GM23338 (cell line): Measurements from ENCODE around the gene DCPS. TPM values are rescaled to one million over a fixed set of nuclear protein-coding genes. Genes with fewer than 3 reads are reported as not detected.
A peak's percentile ranks its signal among the peaks of the same experiment; 100 is the strongest.

Experiments
- ATAC-seq: fragments of 200-7000 bp; cut with Tn5 transposase; 3 replicates; pipeline ENCODE4 v1.9.1; 2020
- DNase-seq: peaks from one replicate; pipeline ENCODE4 v3.0.0-alpha.2; 2015; ENCODE audit warnings: low spot score
- H2AFZ ChIP-seq: fragments of 200-600 bp; sonication (generic); 2 replicates; pipeline ENCODE4 v1.8.0; 2016; ENCODE audit warnings: antibody characterized with exemption, mild to moderate bottlenecking, moderate library complexity
- H3F3A ChIP-seq: fragments of 200-600 bp; sonication (generic); replicated peaks from 2 replicates; pipeline ENCODE4 v1.8.0; 2017; ENCODE audit warnings: antibody characterized with exemption, mixed run types, low read depth
- H3K27ac ChIP-seq: fragments of 200-600 bp; sonication (generic); 2 replicates; pipeline ENCODE4 v1.6.1; 2016; ENCODE audit warnings: low read depth
- H3K27me3 ChIP-seq: fragments of 200-600 bp; sonication (generic); 2 replicates; pipeline ENCODE4 v1.8.0; 2016; ENCODE audit warnings: mild to moderate bottlenecking, mixed run types, moderate library complexity; ENCODE audit not compliant: insufficient read depth
- H3K36me3 ChIP-seq: fragments of 200-600 bp; sonication (generic); 2 replicates; pipeline ENCODE4 v1.8.0; 2016; ENCODE audit warnings: mild to moderate bottlenecking; ENCODE audit not compliant: insufficient read depth
- H3K4me1 ChIP-seq: fragments of 200-600 bp; sonication (generic); 2 replicates; pipeline ENCODE4 v1.8.0; 2016; ENCODE audit warnings: mild to moderate bottlenecking, moderate library complexity; ENCODE audit not compliant: insufficient read depth
- H3K4me2 ChIP-seq: fragments of 200-600 bp; sonication (generic); 2 replicates; pipeline ENCODE4 v1.7.1; 2017; ENCODE audit warnings: mixed run types
- H3K4me3 ChIP-seq: fragments of 200-600 bp; sonication (generic); 2 replicates; pipeline ENCODE4 v1.6.1; 2016; ENCODE audit warnings: mixed run types
- H3K79me2 ChIP-seq: fragments of 200-600 bp; sonication (generic); replicated peaks from 2 replicates; pipeline ENCODE4 v1.8.0; 2017; ENCODE audit warnings: mild to moderate bottlenecking; ENCODE audit not compliant: insufficient read depth
- H3K9me2 ChIP-seq: fragments of 200-600 bp; sonication (generic); 2 replicates; pipeline ENCODE4 v1.8.0; 2017; ENCODE audit not compliant: insufficient read depth
- H4K20me1 ChIP-seq: fragments of 200-600 bp; sonication (generic); replicated peaks from 2 replicates; pipeline ENCODE4 v1.8.0; 2017; ENCODE audit warnings: mild to moderate bottlenecking; ENCODE audit not compliant: insufficient read depth
- H3K27ac Mint-ChIP-seq: 2 replicates; pipeline ENCODE4 v1.8.0; 2020; ENCODE audit warnings: inconsistent platforms, mild to moderate bottlenecking, moderate library complexity, mixed read lengths
- H3K27me3 Mint-ChIP-seq: 3 replicates; pipeline ENCODE4 v1.8.0; 2022; ENCODE audit warnings: low read depth, mild to moderate bottlenecking, moderate library complexity, mixed read lengths, inconsistent platforms; ENCODE audit not compliant: insufficient read depth, poor library complexity
- H3K36me3 Mint-ChIP-seq: 3 replicates; pipeline ENCODE4 v1.8.0; 2021; ENCODE audit warnings: low read depth, mild to moderate bottlenecking, inconsistent platforms, moderate library complexity, mixed read lengths
- H3K4me1 Mint-ChIP-seq: 3 replicates; pipeline ENCODE4 v1.8.0; 2020; ENCODE audit warnings: mild to moderate bottlenecking, inconsistent platforms, mixed read lengths
- H3K4me3 Mint-ChIP-seq: 3 replicates; pipeline ENCODE4 v1.8.0; 2021; ENCODE audit warnings: moderate library complexity, mild to moderate bottlenecking, inconsistent platforms, mixed read lengths
- H3K9me3 Mint-ChIP-seq: 3 replicates; pipeline ENCODE4 v1.8.0; 2020; ENCODE audit warnings: moderate library complexity, mild to moderate bottlenecking, inconsistent platforms, mixed read lengths
- CREB1 ChIP-seq: fragments of 250-450 bp; sonication (Bioruptor Pico); IDR thresholded peaks from 2 replicates; pipeline ENCODE4 v1.5.0; 2020; ENCODE audit warnings: low read depth, mild to moderate bottlenecking, moderate library complexity
- CTCF ChIP-seq, 2 experiments: fragments of 200-600 bp in 1 of 2; sonication (generic) in 1 of 2; conservative IDR thresholded peaks; 2 replicates each; pipeline versions ENCODE4 v1.5.1 to v1.6.1; 2016 to 2017; ENCODE audit warnings: antibody characterized with exemption in 2 of 2, low read depth in 2 of 2, mild to moderate bottlenecking in 2 of 2, moderate library complexity in 1 of 2
- EZH2 ChIP-seq: fragments of 200-600 bp; sonication (generic); IDR thresholded peaks from one replicate; pipeline ENCODE4 v1.8.0; 2017; ENCODE audit warnings: antibody characterized with exemption, mild to moderate bottlenecking, low read depth; ENCODE audit not compliant: unreplicated experiment
- EZH2phosphoT487 ChIP-seq: fragments of 200-600 bp; sonication (generic); IDR thresholded peaks from one replicate; pipeline ENCODE4 v1.8.1; 2018; ENCODE audit warnings: antibody characterized with exemption; ENCODE audit not compliant: unreplicated experiment
- JUNB ChIP-seq: IDR thresholded peaks from one replicate; pipeline ENCODE4 v1.6.1; 2016; ENCODE audit warnings: antibody characterized with exemption; ENCODE audit not compliant: unreplicated experiment
- NANOG ChIP-seq: IDR thresholded peaks from 2 replicates; pipeline ENCODE4 v1.6.1; 2016; ENCODE audit warnings: antibody characterized with exemption, borderline replicate concordance
- POLR2AphosphoS5 ChIP-seq: IDR thresholded peaks from 2 replicates; pipeline ENCODE4 v1.6.1; 2016; ENCODE audit warnings: antibody characterized with exemption, low read depth
- ZNF114 ChIP-seq: fragments of 250-450 bp; sonication (Bioruptor Pico); IDR thresholded peaks from 2 replicates; pipeline ENCODE4 v1.5.0; 2020; ENCODE audit warnings: mild to moderate bottlenecking, moderate library complexity
- ZNF462 ChIP-seq: fragments of 250-450 bp; sonication (Bioruptor Pico); IDR thresholded peaks from 2 replicates; pipeline ENCODE4 v1.5.0; 2020; ENCODE audit warnings: mild to moderate bottlenecking, moderate library complexity
- polyA plus RNA-seq: library from polyadenylated mRNA; unstranded; fragments of >200 nt; fragmentation: Nextera tagmentation; extraction: Ambion mirVana; gene quantifications from 2 replicates; pipeline ENCODE4 v1.2.1, GENCODE V29; 2016
- total RNA-seq: library from RNA; depleted of rRNA; stranded (reverse); fragments of >200 nt; shearing (Covaris generic); gene quantifications from 2 replicates; pipeline ENCODE4 v1.2.3, GENCODE V29; 2014
- TF ChIP-seq, protein P1 (sequence below): IDR thresholded peaks from one replicate; pipeline ENCODE4 v1.6.1; 2018; ENCODE audit warnings: antibody characterized with exemption; ENCODE audit not compliant: unreplicated experiment
- TF ChIP-seq, protein P2 (sequence below): IDR thresholded peaks from 2 replicates; pipeline ENCODE4 v1.6.1; 2016; ENCODE audit warnings: antibody characterized with exemption

DCPS gene
- total and polyA plus RNA-seq, 2 experiments from 2014 or later: 26.8 to 46.4 TPM

- 0 out of 4 replicates have a peak, but pooled peaks of 1 of the 2 experiments have one; percentile 1 for TF ChIP-seq CTCF (conservative IDR thresholded peaks at IDR 0.05; ENCODE audit: low read depth in 2 of 2)
These were observed 59.2 kb downstream of the DCPS start (continued) for GRCh38 chr11:126362879-126363655.

DNA sequence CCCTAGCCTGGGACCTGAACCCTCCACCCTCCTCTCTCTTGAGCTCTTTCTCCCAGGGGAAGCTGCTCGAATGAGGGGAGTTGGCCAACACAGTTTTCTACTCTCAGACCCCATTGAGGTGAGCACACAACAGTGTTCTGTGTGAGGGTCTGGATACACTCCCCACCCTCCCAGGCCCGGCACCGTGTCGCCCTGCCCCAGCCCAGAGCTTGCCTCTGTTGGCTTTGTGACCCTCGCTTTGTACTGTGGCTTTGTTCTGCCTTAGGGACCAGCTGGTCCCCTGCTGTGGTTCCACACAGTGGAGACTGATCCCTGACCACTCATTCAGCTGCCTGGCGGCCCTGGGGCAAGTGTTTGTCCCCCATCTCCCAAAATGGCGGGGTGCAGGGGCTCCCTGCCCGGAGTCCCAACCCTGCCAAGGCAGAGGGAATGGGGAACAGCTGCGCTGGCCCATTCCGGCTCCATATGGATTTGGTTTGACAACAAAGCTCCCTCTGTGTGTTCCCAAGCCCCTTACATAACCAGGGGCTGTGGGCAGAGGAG is 59.9 kb downstream of the DCPS start:
- Histone ChIP-seq H3K9me2 (no peaks in the 10 kb centered on the region), H3K4me1 (peaks cover 13% of the 10 kb centered on the region), H4K20me1 (no peaks in the 10 kb centered on the region; the same call in 1 of the 2 replicates), H3K27ac (no peak overlapping the region), H3K27me3 (no peaks in the 10 kb centered on the region), H2AFZ (no peak overlapping the region), H3K79me2 (peaks cover 21% of the 10 kb centered on the region), H3K36me3 (no peaks in the 10 kb centered on the region), H3K4me3 (no peak overlapping the region), H3K4me2 (no peak overlapping the region), H3F3A (no peaks in the 10 kb centered on the region)
- Mint-ChIP-seq H3K27me3 (peaks cover 8% of the 10 kb centered on the region), H3K4me3 (no peak overlapping the region), H3K36me3 (no peaks in the 10 kb centered on the region; the same call in 2 of the 3 replicates), H3K4me1 (peaks cover 55% of the 10 kb centered on the region), H3K27ac (no peak overlapping the region), H3K9me3 (no peaks in the 10 kb centered on the region)
- DNase-seq (no peak), ATAC-seq (peak; percentile 27)
- TF ChIP-seq POLR2AphosphoS5 (no peak), CREB1 (CRISPR knock-in tag) (no peak), JUNB (no peak), ZNF462 (CRISPR knock-in tag) (no peak), EZH2phosphoT487 (no peak), EZH2 (no peak), NANOG (no peak), ZNF114 (CRISPR knock-in tag) (no peak)
- TF ChIP-seq, protein P1, sequence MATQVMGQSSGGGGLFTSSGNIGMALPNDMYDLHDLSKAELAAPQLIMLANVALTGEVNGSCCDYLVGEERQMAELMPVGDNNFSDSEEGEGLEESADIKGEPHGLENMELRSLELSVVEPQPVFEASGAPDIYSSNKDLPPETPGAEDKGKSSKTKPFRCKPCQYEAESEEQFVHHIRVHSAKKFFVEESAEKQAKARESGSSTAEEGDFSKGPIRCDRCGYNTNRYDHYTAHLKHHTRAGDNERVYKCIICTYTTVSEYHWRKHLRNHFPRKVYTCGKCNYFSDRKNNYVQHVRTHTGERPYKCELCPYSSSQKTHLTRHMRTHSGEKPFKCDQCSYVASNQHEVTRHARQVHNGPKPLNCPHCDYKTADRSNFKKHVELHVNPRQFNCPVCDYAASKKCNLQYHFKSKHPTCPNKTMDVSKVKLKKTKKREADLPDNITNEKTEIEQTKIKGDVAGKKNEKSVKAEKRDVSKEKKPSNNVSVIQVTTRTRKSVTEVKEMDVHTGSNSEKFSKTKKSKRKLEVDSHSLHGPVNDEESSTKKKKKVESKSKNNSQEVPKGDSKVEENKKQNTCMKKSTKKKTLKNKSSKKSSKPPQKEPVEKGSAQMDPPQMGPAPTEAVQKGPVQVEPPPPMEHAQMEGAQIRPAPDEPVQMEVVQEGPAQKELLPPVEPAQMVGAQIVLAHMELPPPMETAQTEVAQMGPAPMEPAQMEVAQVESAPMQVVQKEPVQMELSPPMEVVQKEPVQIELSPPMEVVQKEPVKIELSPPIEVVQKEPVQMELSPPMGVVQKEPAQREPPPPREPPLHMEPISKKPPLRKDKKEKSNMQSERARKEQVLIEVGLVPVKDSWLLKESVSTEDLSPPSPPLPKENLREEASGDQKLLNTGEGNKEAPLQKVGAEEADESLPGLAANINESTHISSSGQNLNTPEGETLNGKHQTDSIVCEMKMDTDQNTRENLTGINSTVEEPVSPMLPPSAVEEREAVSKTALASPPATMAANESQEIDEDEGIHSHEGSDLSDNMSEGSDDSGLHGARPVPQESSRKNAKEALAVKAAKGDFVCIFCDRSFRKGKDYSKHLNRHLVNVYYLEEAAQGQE: no peak
- TF ChIP-seq, protein P2, sequence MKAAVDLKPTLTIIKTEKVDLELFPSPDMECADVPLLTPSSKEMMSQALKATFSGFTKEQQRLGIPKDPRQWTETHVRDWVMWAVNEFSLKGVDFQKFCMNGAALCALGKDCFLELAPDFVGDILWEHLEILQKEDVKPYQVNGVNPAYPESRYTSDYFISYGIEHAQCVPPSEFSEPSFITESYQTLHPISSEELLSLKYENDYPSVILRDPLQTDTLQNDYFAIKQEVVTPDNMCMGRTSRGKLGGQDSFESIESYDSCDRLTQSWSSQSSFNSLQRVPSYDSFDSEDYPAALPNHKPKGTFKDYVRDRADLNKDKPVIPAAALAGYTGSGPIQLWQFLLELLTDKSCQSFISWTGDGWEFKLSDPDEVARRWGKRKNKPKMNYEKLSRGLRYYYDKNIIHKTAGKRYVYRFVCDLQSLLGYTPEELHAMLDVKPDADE: no peak
